OCI-LY7 (cell line): Measurements from ENCODE around the gene HNRNPK.

Experiments
- CTCF ChIP-seq: fragments of 200-600 bp; sonication (generic); conservative IDR thresholded peaks from 2 replicates; pipeline ENCODE4 v1.5.1; 2014; ENCODE audit warnings: mild to moderate bottlenecking, antibody characterized with exemption, low read length, moderate library complexity, mixed read lengths
- EZH2phosphoT487 ChIP-seq: fragments of 200-600 bp; sonication (generic); IDR thresholded peaks from 2 replicates; pipeline ENCODE4 v1.6.1; 2018; ENCODE audit warnings: low read depth, borderline replicate concordance, mild to moderate bottlenecking, mixed run types, antibody characterized with exemption, low read length, moderate library complexity, mixed read lengths

- TF ChIP-seq CTCF (no peak), EZH2phosphoT487 (no peak)
Observed at GRCh38 chr9:84001621-84002020, 21.6 kb upstream of the HNRNPK start.
